IPS-18c (cell line): ENCODE measurements around the gene ENTPD3.
A peak's percentile ranks its signal among the peaks of the same experiment; 100 is the strongest.

ENCODE experiments used
- H3K4me3 ChIP-seq: 2 replicates; pipeline ENCODE4 v1.7.0; 2013; ENCODE audit warnings: low read depth, mild to moderate bottlenecking, low read length, moderate library complexity; ENCODE audit not compliant: insufficient read depth
- H3K9me3 ChIP-seq: one replicate; pipeline ENCODE4 v1.6.1; 2013; ENCODE audit warnings: mild to moderate bottlenecking, low read length, moderate library complexity; ENCODE audit not compliant: control insufficient read depth, insufficient read depth

The ENTPD3 gene

GRCh38 chr3:40476478-40477470 is 89.8 kb downstream of the ENTPD3 start, which contains the start of gene ZNF619:
ZNF619 (plus strand) TSS chr3:40477122; CDS start chr3:40477980, 858 bp downstream.
- no peaks in the 10 kb centered on the region for H3K9me3 ChIP-seq
- peak within 1 kb of the TSS; percentile 41; the same call in 1 of the 2 replicates for H3K4me3 ChIP-seq

DNA sequence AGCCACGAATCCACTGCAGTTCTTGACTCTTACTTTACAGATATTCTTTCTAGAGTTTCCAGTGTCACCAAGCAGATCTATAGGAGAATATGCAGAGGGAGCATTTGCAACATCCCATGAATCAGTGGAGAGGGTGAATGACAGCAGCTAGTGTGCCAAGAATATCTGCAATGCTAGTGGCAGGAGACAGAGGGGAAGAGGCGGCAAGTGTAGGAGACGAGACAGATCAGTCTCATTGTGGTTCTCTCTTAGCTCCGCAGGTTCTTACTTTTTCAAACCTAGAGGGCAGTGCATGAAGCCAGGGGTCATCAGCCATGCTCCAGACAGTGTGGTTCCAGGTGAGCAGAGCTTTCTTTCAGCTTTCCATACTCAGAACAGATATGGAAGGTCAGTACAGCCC is 90.7 kb downstream of the ENTPD3 start:
- H3K4me3 ChIP-seq = no peak overlapping the region
- H3K9me3 ChIP-seq = no peaks in the 10 kb centered on the region
